Measurements from ENCODE around the gene MPO. TPM values are rescaled to one million over a fixed set of nuclear protein-coding genes. Genes with fewer than 3 reads are reported as not detected.

Gene MPO
- total RNA-seq, 1 donor from 2014 or later: not detected

DNA sequence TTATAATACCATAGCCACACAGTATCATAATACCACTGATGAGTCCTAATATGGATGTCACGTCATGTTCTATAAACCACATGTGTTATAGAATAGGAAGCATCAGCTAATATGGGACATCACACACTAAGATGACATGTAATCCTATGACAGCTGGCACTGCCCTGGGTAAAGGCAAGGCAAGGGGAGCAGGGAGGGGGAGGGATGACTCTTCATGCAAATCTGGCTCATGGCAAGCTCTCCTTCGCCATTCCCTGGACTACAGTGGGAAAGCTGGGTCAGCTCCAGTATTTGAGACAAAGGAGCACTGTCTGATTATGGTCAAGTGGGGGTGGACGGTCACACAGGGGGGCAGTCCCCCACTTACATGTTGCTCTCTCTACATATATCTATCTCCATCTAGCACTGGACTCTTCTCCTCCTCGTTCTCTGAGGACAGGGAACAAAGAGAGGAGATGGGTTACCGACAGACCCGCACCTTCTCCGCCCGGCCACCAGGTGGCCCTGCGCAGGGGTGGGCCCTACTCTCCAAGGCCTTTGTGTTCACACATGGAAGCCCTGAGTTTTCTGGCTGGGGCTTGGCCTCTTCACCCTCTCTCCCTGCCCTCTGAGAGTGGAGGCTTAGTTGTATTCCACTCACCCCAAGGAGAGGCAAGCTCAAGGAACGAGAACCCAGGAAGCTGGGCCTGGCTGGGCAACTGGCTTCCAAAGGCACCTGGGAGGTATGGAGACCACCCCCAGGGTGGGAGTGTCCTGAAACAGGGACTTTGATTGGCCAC lies 23.4 kb upstream of the MPO start:
- H3K36me3 Mint-ChIP-seq (ENCODE audit: low read depth): no peaks in the 10 kb centered on the region
- peak; percentile 96 for ATAC-seq (ENCODE audit: low read depth)
- intact Hi-C loops (cut with micrococcal nuclease): loop anchor here (1.0 to 5.0 kb wide), 2 partner anchors 57 to 143 kb away; no protein-coding TSS in a partner anchor
- DNase-seq: no peak
- H3K9me3 Mint-ChIP-seq: no peaks in the 10 kb centered on the region
- CTCF ChIA-PET: interaction anchor here (0.6 to 3.2 kb wide), 12 partner anchors 10 to 150 kb away, joined by 3 to 12 read pairs (median 5); partner anchors contain the start of gene RNF43
- H3K27me3 Mint-ChIP-seq: no peaks in the 10 kb centered on the region
- H3K27ac Mint-ChIP-seq: no peak overlapping the region
- TF ChIP-seq, protein P1, sequence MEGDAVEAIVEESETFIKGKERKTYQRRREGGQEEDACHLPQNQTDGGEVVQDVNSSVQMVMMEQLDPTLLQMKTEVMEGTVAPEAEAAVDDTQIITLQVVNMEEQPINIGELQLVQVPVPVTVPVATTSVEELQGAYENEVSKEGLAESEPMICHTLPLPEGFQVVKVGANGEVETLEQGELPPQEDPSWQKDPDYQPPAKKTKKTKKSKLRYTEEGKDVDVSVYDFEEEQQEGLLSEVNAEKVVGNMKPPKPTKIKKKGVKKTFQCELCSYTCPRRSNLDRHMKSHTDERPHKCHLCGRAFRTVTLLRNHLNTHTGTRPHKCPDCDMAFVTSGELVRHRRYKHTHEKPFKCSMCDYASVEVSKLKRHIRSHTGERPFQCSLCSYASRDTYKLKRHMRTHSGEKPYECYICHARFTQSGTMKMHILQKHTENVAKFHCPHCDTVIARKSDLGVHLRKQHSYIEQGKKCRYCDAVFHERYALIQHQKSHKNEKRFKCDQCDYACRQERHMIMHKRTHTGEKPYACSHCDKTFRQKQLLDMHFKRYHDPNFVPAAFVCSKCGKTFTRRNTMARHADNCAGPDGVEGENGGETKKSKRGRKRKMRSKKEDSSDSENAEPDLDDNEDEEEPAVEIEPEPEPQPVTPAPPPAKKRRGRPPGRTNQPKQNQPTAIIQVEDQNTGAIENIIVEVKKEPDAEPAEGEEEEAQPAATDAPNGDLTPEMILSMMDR (IDR thresholded peaks at IDR 0.05): peak; percentile 32
- no peak overlapping the region for H3K4me3 Mint-ChIP-seq
- POLR2A ChIA-PET: interaction anchor here (0.6 to 2.1 kb wide), 4 partner anchors 18 to 40 kb away, joined by 4 to 8 read pairs (median 6); partner anchors contain the start of gene TSPOAP1
- peaks cover 7% of the 10 kb centered on the region for H3K4me1 Mint-ChIP-seq

DNA sequence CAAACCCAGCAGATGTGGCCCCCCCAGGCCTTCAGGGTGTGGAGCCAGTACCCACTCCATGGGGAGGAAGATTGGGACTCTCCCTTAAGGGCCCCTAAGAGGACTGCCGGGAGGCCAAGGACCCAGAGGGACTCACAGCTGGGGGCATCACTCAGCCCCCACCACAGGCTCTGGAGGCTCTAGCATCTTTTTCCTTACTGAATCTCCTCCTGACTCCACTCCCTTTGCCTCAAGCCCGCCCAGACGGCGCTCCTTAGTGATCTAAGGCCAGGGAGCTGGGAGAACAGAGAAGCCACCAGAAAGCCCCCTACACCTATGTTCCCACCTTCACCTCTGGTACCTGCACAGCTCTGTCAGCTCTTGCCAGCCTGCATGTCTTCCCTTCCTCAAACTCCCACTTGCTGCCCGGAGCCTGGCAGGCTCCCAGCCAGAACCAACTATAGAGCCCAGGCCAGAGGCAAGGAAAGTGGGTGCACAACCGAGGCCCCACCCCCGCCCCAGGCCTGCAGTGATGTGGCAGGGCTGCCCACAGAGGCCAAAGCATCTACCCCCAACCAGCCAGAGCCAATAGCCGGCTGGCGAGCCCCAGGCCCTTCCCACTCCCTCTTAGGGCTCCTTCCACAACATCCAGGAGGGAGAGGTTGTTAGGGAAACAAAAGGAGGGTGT lies 22.3 kb upstream of the MPO start:
- H3K36me3 Mint-ChIP-seq (ENCODE audit: low read depth): no peaks in the 10 kb centered on the region
- no peak for ATAC-seq (ENCODE audit: low read depth)
- TF ChIP-seq, protein P1 (IDR thresholded peaks at IDR 0.05): no peak
- no peak overlapping the region for H3K27ac Mint-ChIP-seq
- peaks cover 7% of the 10 kb centered on the region for H3K4me1 Mint-ChIP-seq
- CTCF ChIA-PET: interaction anchor here (1.0 to 3.2 kb wide), 4 partner anchors 11 to 151 kb away, joined by 3 to 12 read pairs (median 5); no protein-coding TSS in a partner anchor
- H3K27me3 Mint-ChIP-seq: no peaks in the 10 kb centered on the region
- H3K4me3 Mint-ChIP-seq: no peak overlapping the region
- no peak for DNase-seq
- H3K9me3 Mint-ChIP-seq: no peaks in the 10 kb centered on the region
- POLR2A ChIA-PET: interaction anchor here (0.6 kb wide), 1 partner anchor 328 kb away, joined by 3 read pairs; no protein-coding TSS in a partner anchor
- intact Hi-C loops (cut with micrococcal nuclease): loop anchor here (5.0 kb wide), 1 partner anchor 56 kb away; no protein-coding TSS in a partner anchor

DNA sequence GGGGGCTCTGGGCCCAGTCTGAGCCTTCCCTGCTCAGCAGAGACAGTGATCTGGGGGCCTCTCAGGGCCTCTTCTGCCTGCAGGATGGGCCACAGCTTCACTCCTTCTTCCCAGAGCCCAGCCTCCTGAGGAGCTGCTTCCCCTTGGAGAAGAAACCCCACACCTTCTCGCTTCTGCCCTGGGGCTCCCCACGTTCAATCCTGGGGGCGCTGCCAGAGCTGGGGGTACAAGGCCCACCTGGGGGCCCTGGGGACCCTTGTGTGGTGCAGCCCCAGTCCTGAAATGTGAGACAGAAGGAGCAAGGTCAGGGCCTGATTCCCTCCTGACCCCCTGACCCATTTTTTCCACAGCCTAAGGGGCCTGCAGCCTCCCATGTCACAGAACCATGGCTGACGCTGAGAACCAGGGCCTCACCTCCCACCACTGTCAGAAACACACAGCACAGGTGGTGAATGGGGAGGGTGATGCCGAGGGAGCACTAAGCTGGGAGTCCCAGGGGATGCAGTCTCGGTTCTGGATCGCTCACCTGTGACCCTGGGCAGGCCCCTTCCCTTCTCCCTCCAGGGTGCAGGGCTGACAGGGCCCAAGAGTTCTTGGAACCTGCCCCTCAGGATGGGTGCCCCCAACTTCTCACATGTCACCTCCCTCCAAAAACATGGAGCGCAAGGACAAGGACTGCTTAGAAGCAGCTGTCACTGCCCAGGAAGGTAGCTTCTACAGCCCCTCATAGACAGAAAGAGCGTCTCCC lies 21.6 kb upstream of the MPO start:
- POLR2A ChIA-PET: no interaction called here
- TF ChIP-seq, protein P1 (IDR thresholded peaks at IDR 0.05): no peak
- H3K27me3 Mint-ChIP-seq: no peaks in the 10 kb centered on the region
- H3K36me3 Mint-ChIP-seq (ENCODE audit: low read depth): no peaks in the 10 kb centered on the region
- no peak overlapping the region for H3K4me3 Mint-ChIP-seq
- CTCF ChIA-PET: interaction anchor here (0.8 to 3.2 kb wide), 4 partner anchors 12 to 152 kb away, joined by 3 to 12 read pairs (median 4); no protein-coding TSS in a partner anchor
- no peak for ATAC-seq (ENCODE audit: low read depth)
- intact Hi-C loops (cut with micrococcal nuclease): loop anchor here (5.0 kb wide), 1 partner anchor 55 kb away; no protein-coding TSS in a partner anchor
- no peaks in the 10 kb centered on the region for H3K9me3 Mint-ChIP-seq
- H3K4me1 Mint-ChIP-seq: peaks cover 7% of the 10 kb centered on the region
- DNase-seq: no peak
- H3K27ac Mint-ChIP-seq: no peak overlapping the region

DNA sequence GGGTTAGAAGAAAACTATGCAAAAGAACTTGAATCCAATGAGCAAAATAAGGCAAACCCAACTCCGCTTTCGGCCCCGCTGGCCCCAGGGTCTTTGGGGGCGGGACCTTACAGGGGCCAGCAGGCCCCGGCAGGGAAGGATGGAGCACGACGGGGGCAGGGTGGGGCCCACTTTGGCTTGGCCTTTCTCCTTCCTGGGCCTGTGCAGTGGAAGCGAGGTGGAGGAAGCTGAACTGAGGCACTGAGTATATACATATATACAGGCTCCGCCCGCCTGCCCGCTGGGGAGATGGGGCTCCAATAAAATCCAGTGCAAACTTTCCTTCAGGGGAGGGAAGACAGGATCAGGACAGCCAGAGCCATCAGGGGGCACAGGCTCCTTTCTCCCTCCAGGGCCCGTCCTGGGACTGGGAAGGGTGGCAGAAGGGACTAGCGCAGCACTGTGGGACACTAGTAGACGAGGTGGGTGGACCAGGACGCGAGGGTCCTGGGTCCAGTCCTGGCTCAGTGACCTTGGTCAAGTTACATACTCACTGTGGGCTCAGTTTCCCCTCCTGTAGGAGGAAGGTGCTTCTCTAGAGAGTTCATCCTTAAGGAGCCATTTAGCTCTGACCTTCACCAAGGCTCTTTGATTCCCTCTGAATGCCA lies 20.9 kb upstream of the MPO start:
- no peaks in the 10 kb centered on the region for H3K36me3 Mint-ChIP-seq (ENCODE audit: low read depth)
- ChIA-PET CTCF (interaction anchor here (0.8 to 1.4 kb wide), 2 partner anchors 16 to 43 kb away, joined by 3 read pairs; no protein-coding TSS in a partner anchor), POLR2A (no interaction called here)
- H3K4me1 Mint-ChIP-seq: peaks cover 7% of the 10 kb centered on the region
- ATAC-seq (ENCODE audit: low read depth) (no peak), DNase-seq (no peak)
- TF ChIP-seq, protein P1 (IDR thresholded peaks at IDR 0.05): no peak
- no peak overlapping the region for H3K27ac Mint-ChIP-seq
- no peaks in the 10 kb centered on the region for H3K9me3 Mint-ChIP-seq
- no peaks in the 10 kb centered on the region for H3K27me3 Mint-ChIP-seq
- no peak overlapping the region for H3K4me3 Mint-ChIP-seq
- intact Hi-C loops (cut with micrococcal nuclease): loop anchor here (5.0 kb wide), 1 partner anchor 54 kb away; no protein-coding TSS in a partner anchor

Data from activated B cell treated with CpG ODN at 0.5 μM for 24 hours (primary cell).